H1 (cell line): Measurements from ENCODE around the gene UGT2B17. TPM values are rescaled to one million over a fixed set of nuclear protein-coding genes. Genes with fewer than 3 reads are reported as not detected.
"Not testable (repeated sequence)": the region's sequence is repeated elsewhere in the genome, so short reads cannot be mapped to it uniquely, and the experiment has no call there.

Experiments used
- CTCF ChIA-PET: fragments of 300-600 bp; sonication (Branson Sonifier 250); formaldehyde crosslinking; loops from one replicate; lab custom pipeline; 2021; ENCODE audit not compliant: partially characterized antibody; lab: Charles Lee
- POLR2A ChIA-PET: fragments of 300-600 bp; sonication (Branson Sonifier 250); formaldehyde crosslinking; loops from one replicate; lab custom pipeline; 2021; ENCODE audit warnings: inconsistent platforms; ENCODE audit not compliant: partially characterized antibody; lab: Charles Lee
- DNase-seq, 2 experiments: peaks; one replicate each; pipeline versions ENCODE4 v3.0.0 to v3.0.0-alpha.2; 2010 to 2022; ENCODE audit warnings: low spot score in 2 of 2, low read depth in 1 of 2, mixed read lengths in 1 of 2
- FAIRE-seq: peaks from 2 replicates; lab custom pipeline; 2011; peaks lifted over from hg19 to GRCh38; lab: Jason Lieb, UNC
- H2AFZ ChIP-seq: 2 replicates; pipeline ENCODE4 v1.8.1; 2012; ENCODE audit warnings: low read length, inconsistent platforms
- H2AK5ac ChIP-seq: 2 replicates; pipeline ENCODE4 v1.6.1; 2013; ENCODE audit warnings: low read depth, low read length
- H2BK120ac ChIP-seq: replicated peaks from 2 replicates; pipeline ENCODE3; 2013; ENCODE audit warnings: low read depth, low read length, inconsistent platforms
- H2BK12ac ChIP-seq: 2 replicates; pipeline ENCODE4 v1.6.1; 2013; ENCODE audit warnings: low read depth, low read length
- H2BK15ac ChIP-seq: 2 replicates; pipeline ENCODE4 v1.6.1; 2013; ENCODE audit warnings: low read length
- H2BK20ac ChIP-seq: 2 replicates; pipeline ENCODE4 v1.6.1; 2013; ENCODE audit warnings: low read length
- H2BK5ac ChIP-seq: 2 replicates; pipeline ENCODE4 v1.6.1; 2013; ENCODE audit warnings: low read depth, low read length
- H3K14ac ChIP-seq: 2 replicates; pipeline ENCODE4 v1.6.1; 2013; ENCODE audit warnings: inconsistent platforms; ENCODE audit not compliant: insufficient read length
- H3K18ac ChIP-seq: 2 replicates; pipeline ENCODE4 v1.6.1; 2013; ENCODE audit warnings: low read length; ENCODE audit errors: extremely low read depth
- H3K23ac ChIP-seq: 2 replicates; pipeline ENCODE4 v1.6.1; 2013; ENCODE audit warnings: inconsistent platforms; ENCODE audit not compliant: insufficient read length
- H3K23me2 ChIP-seq: 2 replicates; pipeline ENCODE4 v1.6.1; 2013; ENCODE audit warnings: low read depth, low read length
- H3K27ac ChIP-seq: 2 replicates; pipeline ENCODE4 v1.6.1; 2011; ENCODE audit warnings: low read depth, low read length, inconsistent platforms
- H3K27me3 ChIP-seq, 4 experiments: replicated peaks in 1 of 4; 1 replicate in 1 of 4; 2 replicates in 3 of 4; pipeline versions ENCODE4 v1.6.1 to v1.8.1; 2011 to 2013; ENCODE audit warnings: low read length in 3 of 4, mild to moderate bottlenecking in 3 of 4, inconsistent platforms in 2 of 4, mixed read lengths in 2 of 4, moderate library complexity in 1 of 4; ENCODE audit not compliant: control insufficient read depth in 3 of 4, insufficient read depth in 3 of 4; ENCODE audit errors: extremely low read depth in 1 of 4
- H3K36me3 ChIP-seq, 4 experiments: 2 replicates each; pipeline versions ENCODE4 v1.6.1 to v1.8.1; 2011 to 2013; ENCODE audit warnings: mild to moderate bottlenecking in 4 of 4, low read length in 3 of 4, moderate library complexity in 2 of 4, control low read depth in 1 of 4, inconsistent platforms in 1 of 4; ENCODE audit not compliant: insufficient read depth in 4 of 4, control insufficient read depth in 2 of 4
- H3K4ac ChIP-seq: replicated peaks from 2 replicates; pipeline ENCODE3; 2013; ENCODE audit warnings: low read length, low read depth, mixed read lengths, inconsistent platforms; ENCODE audit not compliant: insufficient read length
- H3K4me1 ChIP-seq, 4 experiments: replicated peaks in 1 of 4; 1 replicate in 1 of 4; 2 replicates in 3 of 4; pipeline versions ENCODE4 v1.6.1 to v1.8.1; 2011 to 2013; ENCODE audit warnings: low read length in 3 of 4, inconsistent platforms in 2 of 4, mixed read lengths in 1 of 4; ENCODE audit not compliant: insufficient read depth in 4 of 4, control insufficient read depth in 3 of 4
- H3K4me2 ChIP-seq, 2 experiments: 2 replicates each; pipeline versions ENCODE4 v1.6.1 to v1.8.1; 2011 to 2013; ENCODE audit warnings: low read depth in 2 of 2, low read length in 2 of 2, control low read depth in 1 of 2, inconsistent platforms in 1 of 2, mild to moderate bottlenecking in 1 of 2; ENCODE audit not compliant: insufficient read depth in 1 of 2
- H3K4me3 ChIP-seq, 4 experiments: fragments of 200-600, 300-600 bp in 1 of 4; sonication (generic), shearing (Covaris generic), sonication (Bioruptor Twin) in 1 of 4; 2 replicates each; pipeline versions ENCODE4 v1.5.1 to v1.8.1; 2011 to 2016; ENCODE audit warnings: low read length in 4 of 4, low read depth in 3 of 4, control low read depth in 2 of 4, inconsistent platforms in 2 of 4, mild to moderate bottlenecking in 2 of 4, mixed read lengths in 1 of 4, moderate library complexity in 1 of 4; ENCODE audit not compliant: insufficient read depth in 2 of 4; ENCODE audit errors: extremely low read depth in 1 of 4
- H3K56ac ChIP-seq: replicated peaks from 2 replicates; pipeline ENCODE3; 2013; ENCODE audit warnings: low read depth, mild to moderate bottlenecking, mixed read lengths, low read length, inconsistent platforms; ENCODE audit not compliant: insufficient read length
- H3K79me1 ChIP-seq: 2 replicates; pipeline ENCODE4 v1.6.1; 2013; ENCODE audit warnings: low read depth, low read length, control low read depth
- H3K79me2 ChIP-seq, 2 experiments: 2 replicates each; pipeline versions ENCODE4 v1.6.1 to v1.8.1; 2012 to 2013; ENCODE audit warnings: low read length in 2 of 2, mild to moderate bottlenecking in 2 of 2, inconsistent platforms in 1 of 2; ENCODE audit not compliant: insufficient read depth in 2 of 2, control insufficient read depth in 1 of 2
- H3K9ac ChIP-seq, 4 experiments: replicated peaks in 1 of 4; 1 replicate in 1 of 4; 2 replicates in 3 of 4; pipeline versions ENCODE4 v1.6.1 to v1.8.1; 2011 to 2013; ENCODE audit warnings: low read depth in 3 of 4, low read length in 3 of 4, control low read depth in 2 of 4, mild to moderate bottlenecking in 2 of 4, moderate library complexity in 2 of 4, inconsistent platforms in 1 of 4; ENCODE audit errors: extremely low read depth in 1 of 4
- H3K9me3 ChIP-seq, 2 experiments: 2 replicates each; pipeline versions ENCODE4 v1.6.1 to v1.8.1; 2012 to 2013; ENCODE audit warnings: mild to moderate bottlenecking in 2 of 2, moderate library complexity in 2 of 2, control low read depth in 1 of 2, inconsistent platforms in 1 of 2, low read depth in 1 of 2, low read length in 1 of 2, mixed read lengths in 1 of 2; ENCODE audit not compliant: insufficient read depth in 2 of 2
- H4K20me1 ChIP-seq, 2 experiments: replicated peaks in 1 of 2; 2 replicates each; pipeline versions ENCODE3 to v1.8.1; 2011 to 2013; ENCODE audit warnings: inconsistent platforms in 2 of 2, low read length in 2 of 2, mild to moderate bottlenecking in 1 of 2; ENCODE audit not compliant: insufficient read depth in 2 of 2, control insufficient read depth in 1 of 2
- H4K5ac ChIP-seq: 2 replicates; pipeline ENCODE4 v1.6.1; 2013; ENCODE audit warnings: low read length, low read depth, mixed read lengths, inconsistent platforms; ENCODE audit not compliant: insufficient read length
- H4K8ac ChIP-seq: 2 replicates; pipeline ENCODE4 v1.8.0; 2013; ENCODE audit warnings: mild to moderate bottlenecking, moderate library complexity, low read length, inconsistent platforms; ENCODE audit not compliant: insufficient read depth; ENCODE audit errors: extremely low read depth
- H4K91ac ChIP-seq: replicated peaks from 2 replicates; pipeline ENCODE3; 2013; ENCODE audit warnings: low read length, mixed read lengths, inconsistent platforms; ENCODE audit not compliant: insufficient read length
- WGBS, 2 experiments: shearing (Covaris generic) in 1 of 2; methylation state at CpG; one replicate each; pipeline versions ENCODE4 v1.1.6 to v1.1.7; 2013 to 2015; ENCODE audit warnings: low lambda C conversion rate in 2 of 2, mixed read lengths in 2 of 2, inconsistent platforms in 1 of 2, low coverage in 1 of 2, missing lambda C conversion rate in 1 of 2; ENCODE audit not compliant: insufficient replicate concordance in 2 of 2, insufficient coverage in 1 of 2, insufficient read length in 1 of 2; ENCODE audit errors: extremely low coverage in 1 of 2, missing lambda C conversion rate in 1 of 2; 5-methylcytosine and 5-hydroxymethylcytosine counted together
- polyA plus RNA-seq, 7 experiments: library from polyadenylated mRNA; depleted of rRNA in 3 of 7; stranded (reverse) in 5 of 7; unstranded in 2 of 7; fragments of >200 nt in 5 of 7; fragments of 200-250 nt in 2 of 7; gene quantifications; 1 replicate in 5 of 7; 2 replicates in 1 of 7; 4 replicates in 1 of 7; pipeline versions ENCODE4 v1.2.1 to v1.2.3, GENCODE V29; 2011 to 2013; ENCODE audit warnings: missing spikeins in 2 of 7, mixed read lengths in 2 of 7
- total RNA-seq: library from RNA; stranded (reverse); fragmentation: NEBNext Ultra II Directional; extraction: Animal tissue kit (Norgen Biotek cat#: 25700); gene quantifications from 2 replicates; pipeline ENCODE4 v1.2.1, GENCODE V29; 2021

Gene UGT2B17
- total and polyA plus RNA-seq, 2 of the 8 experiments (the other 6 are each of a cell fraction or from before 2014, with no cell fraction given): not detected

GRCh38 chr4:68565082-68565481 lies 11.0 kb downstream of the UGT2B17 start:
- H4K20me1 ChIP-seq, H3K23me2 ChIP-seq, H3K14ac ChIP-seq, H3K36me3 ChIP-seq, H3K4me1 ChIP-seq, H3K4me3 ChIP-seq, CTCF ChIA-PET, H3K79me1 ChIP-seq, POLR2A ChIA-PET, H3K9me3 ChIP-seq, H2BK12ac ChIP-seq, H2BK5ac ChIP-seq, H3K56ac ChIP-seq, FAIRE-seq, H2BK120ac ChIP-seq, H2BK15ac ChIP-seq, H3K23ac ChIP-seq, H4K91ac ChIP-seq, DNase-seq, H4K5ac ChIP-seq, H3K27me3 ChIP-seq, H3K79me2 ChIP-seq, H3K18ac ChIP-seq, H3K27ac ChIP-seq, H3K4ac ChIP-seq, H3K9ac ChIP-seq, H3K4me2 ChIP-seq, H2BK20ac ChIP-seq, H2AK5ac ChIP-seq, H4K8ac ChIP-seq, H2AFZ ChIP-seq: not testable (repeated sequence)
- WGBS, 2 experiments: 83% methylated on average over 1 of the region's 1 CpG; no CpG with 5 or more reads in 1 of the 2 experiments

GRCh38 chr4:68560364-68561070 lies 15.6 kb downstream of the UGT2B17 start:
- H3K79me1 ChIP-seq, H2BK120ac ChIP-seq, H2AFZ ChIP-seq, H4K20me1 ChIP-seq, H2BK20ac ChIP-seq, H2BK5ac ChIP-seq, H4K8ac ChIP-seq, H3K36me3 ChIP-seq, H3K56ac ChIP-seq, H3K23ac ChIP-seq, H2BK15ac ChIP-seq, H3K4me2 ChIP-seq, H2BK12ac ChIP-seq, H3K18ac ChIP-seq, H3K4ac ChIP-seq, H3K4me1 ChIP-seq, CTCF ChIA-PET, H3K27me3 ChIP-seq, H3K23me2 ChIP-seq, H2AK5ac ChIP-seq, H3K79me2 ChIP-seq, POLR2A ChIA-PET, H4K91ac ChIP-seq, H3K14ac ChIP-seq, H4K5ac ChIP-seq, DNase-seq, H3K9ac ChIP-seq, H3K27ac ChIP-seq, H3K4me3 ChIP-seq, H3K9me3 ChIP-seq: not testable (repeated sequence)
- no CpG with 5 or more reads among the region's 1 CpG for WGBS, 2 experiments
- peak; percentile 72 for FAIRE-seq
